Measurements from ENCODE around the gene KIAA0825. TPM values are rescaled to one million over a fixed set of nuclear protein-coding genes. Genes with fewer than 3 reads are reported as not detected.

KIAA0825 gene
- total RNA-seq, 1 donor from 2014 or later = 0.92 TPM

- TF ChIP-seq CTCF (conservative IDR thresholded peaks at IDR 0.05; ENCODE audit: low read depth, low read length) = no peak
- DNase-seq (ENCODE audit: low read depth) = no peak
- no peak overlapping the region for H3K4me3 ChIP-seq (ENCODE audit: low read depth, low read length)
Observed at GRCh38 chr5:94249430-94249829, 369.0 kb downstream of the KIAA0825 start.

- DNase-seq (ENCODE audit: low read depth) = no peak
Observed at GRCh38 chr5:94248175-94248875, 370.1 kb downstream of the KIAA0825 start.

GRCh38 chr5:94245608-94246007 lies 372.8 kb downstream of the KIAA0825 start:
- no peak overlapping the region for H3K4me3 ChIP-seq (ENCODE audit: low read depth, low read length)
- TF ChIP-seq CTCF (conservative IDR thresholded peaks at IDR 0.05; ENCODE audit: low read depth, low read length) = no peak
- no peak for DNase-seq (ENCODE audit: low read depth)

More at GRCh38 chr5:94248175-94248875, 370.1 kb downstream of the KIAA0825 start:
- no peak overlapping the region for H3K4me3 ChIP-seq (ENCODE audit: low read depth, low read length)
- TF ChIP-seq CTCF (conservative IDR thresholded peaks at IDR 0.05; ENCODE audit: low read depth, low read length) = no peak

- TF ChIP-seq CTCF (conservative IDR thresholded peaks at IDR 0.05; ENCODE audit: low read depth, low read length) = no peak
- no peak for DNase-seq (ENCODE audit: low read depth)
- no peak overlapping the region for H3K4me3 ChIP-seq (ENCODE audit: low read depth, low read length)
Observed at GRCh38 chr5:94244921-94245320, 373.5 kb downstream of the KIAA0825 start.

- DNase-seq (ENCODE audit: low read depth) = no peak
- no peak for TF ChIP-seq CTCF (conservative IDR thresholded peaks at IDR 0.05; ENCODE audit: low read depth, low read length)
- H3K4me3 ChIP-seq (ENCODE audit: low read depth, low read length) = no peak overlapping the region
Observed at GRCh38 chr5:94243612-94244011, 374.8 kb downstream of the KIAA0825 start.

GRCh38 chr5:94240993-94241651 lies 377.3 kb downstream of the KIAA0825 start:
- no peak overlapping the region for H3K4me3 ChIP-seq (ENCODE audit: low read depth, low read length)
- DNase-seq (ENCODE audit: low read depth) = no peak
- TF ChIP-seq CTCF (conservative IDR thresholded peaks at IDR 0.05; ENCODE audit: low read depth, low read length) = no peak

Measured in epithelial cell of proximal tubule (primary cell).